MM.1S (cell line): Measurements from ENCODE around the gene HS6ST3.

Experiments used
- CTCF ChIP-seq: fragments of 300-600 bp; sonication (generic); IDR thresholded peaks from 2 replicates; pipeline ENCODE4 v1.5.1; 2016; ENCODE audit warnings: antibody characterized with exemption, low read length, mixed read lengths
- EZH2 ChIP-seq: fragments of 300-600 bp; sonication (generic); optimal IDR thresholded peaks from 2 replicates; pipeline ENCODE3; 2017; ENCODE audit warnings: low read depth, mild to moderate bottlenecking, antibody characterized with exemption, low read length, mixed read lengths

- TF ChIP-seq CTCF (no peak), EZH2 (no peak)
Observed at GRCh38 chr13:96746886-96747285, 657.0 kb downstream of the HS6ST3 start.
